ENCODE data around the gene CYSLTR2. TPM values are rescaled to one million over a fixed set of nuclear protein-coding genes. Genes with fewer than 3 reads are reported as not detected.

The CYSLTR2 gene
- total and polyA plus RNA-seq, 9 of the 15 experiments (the other 6 are each of a cell fraction or from before 2014, with no cell fraction given) = not detected

- no peak for TF ChIP-seq CLOCK (CRISPR knock-in tag; IDR thresholded peaks at IDR 0.05; ENCODE audit: borderline replicate concordance)
- TF ChIP-seq ZNF408 (CRISPR knock-in tag; IDR thresholded peaks at IDR 0.05; ENCODE audit: low read depth) = no peak
- no peak for TF ChIP-seq ZNF584 (CRISPR knock-in tag; IDR thresholded peaks at IDR 0.05; ENCODE audit: low read depth)
- TF ChIP-seq ZNF212 (CRISPR knock-in tag; IDR thresholded peaks at IDR 0.05) = no peak
- TF ChIP-seq ZC3H8 (IDR thresholded peaks at IDR 0.05) = no peak
- TF ChIP-seq SMAD2 (IDR thresholded peaks at IDR 0.05; ENCODE audit: low read depth, low read length) = no peak
- no peak for TF ChIP-seq ZNF174 (CRISPR knock-in tag; IDR thresholded peaks at IDR 0.05)
These were observed 74.5 kb downstream of the CYSLTR2 start (continued) for GRCh38 chr13:48728226-48728625.

- Histone ChIP-seq H3K4me2 (ENCODE audit: insufficient read depth, low read length) (no peak overlapping the region), H4K20me1 (replicated peaks; ENCODE audit: control insufficient read depth, insufficient read depth, low read length) (no peaks in the 10 kb centered on the region; the same call in 1 of the 2 replicates), H3K4me3 (no peak overlapping the region), H3K9ac (ENCODE audit: insufficient read depth in 1 of 2, low read depth in 2 of 2, low read length in 2 of 2) (no peak overlapping the region), H3K36me3 (ENCODE audit: control insufficient read depth, insufficient read depth, low read length) (no peaks in the 10 kb centered on the region), H3K9me3 (replicated peaks; ENCODE audit: control insufficient read depth, insufficient read depth, low read depth, low read length) (no peaks in the 10 kb centered on the region), H3K9me1 (ENCODE audit: control insufficient read depth, insufficient read depth, low read length) (no peaks in the 10 kb centered on the region), H3K4me1 (replicated peaks in 1 of 2; ENCODE audit: control insufficient read depth in 2 of 2, insufficient read depth in 2 of 2, low read length in 2 of 2) (peaks cover 2 to 3% of the 10 kb centered on the region in 2 experiments; a peak in 4 of 5 replicates), H2AFZ (ENCODE audit: low read depth, low read length) (no peak overlapping the region), H3K79me2 (ENCODE audit: control insufficient read depth, insufficient read depth, low read length) (no peaks in the 10 kb centered on the region), H3K27ac (ENCODE audit: extremely low read depth, low read depth, low read length) (no peak overlapping the region), H3K27me3 (ENCODE audit: control insufficient read depth in 2 of 2, insufficient read depth in 2 of 2, low read length in 2 of 2) (no peaks in the 10 kb centered on the region; a peak in 1 of 5 replicates)
- ChIA-PET POLR2A (no interaction called here), CTCF (ENCODE audit: low intra/inter-chr PET ratio) (no interaction called here)
- DNase-seq (ENCODE audit: extremely low read depth in 1 of 4, low spot score in 3 of 4) (no peak), ATAC-seq (no peak), FAIRE-seq (no peak)
- no peak for TF ChIP-seq SP2 (IDR thresholded peaks at IDR 0.05; ENCODE audit: extremely low read depth, low read depth, low read length, poor library complexity, severe bottlenecking)
- TF ChIP-seq RAD51 (IDR thresholded peaks at IDR 0.05; ENCODE audit: borderline replicate concordance, low read depth) = no peak
- TF ChIP-seq SIX5 (IDR thresholded peaks at IDR 0.05; ENCODE audit: borderline replicate concordance in 1 of 2, insufficient read depth in 1 of 2, low read depth in 1 of 2, low read length in 2 of 2) = no peak
- no peak for TF ChIP-seq CBX1 (IDR thresholded peaks at IDR 0.05; ENCODE audit: low read depth)
- no peak for TF ChIP-seq TRIM28 (IDR thresholded peaks at IDR 0.05)
- no peak for TF ChIP-seq FOXK1 (CRISPR knock-in tag; IDR thresholded peaks at IDR 0.05; ENCODE audit: borderline replicate concordance)
- no peak for TF ChIP-seq PCBP1 (IDR thresholded peaks at IDR 0.05; ENCODE audit: low read depth, low read length, poor library complexity, severe bottlenecking)
- TF ChIP-seq TEAD1 (CRISPR knock-in tag; IDR thresholded peaks at IDR 0.05) = no peak
- TF ChIP-seq NR2C2 (CRISPR knock-in tag; IDR thresholded peaks at IDR 0.05) = no peak
- TF ChIP-seq NR2C2 (tag; IDR thresholded peaks at IDR 0.05) = no peak
- in situ Hi-C loops (cut with MboI) = no loop called here
- intact Hi-C loops (cut with micrococcal nuclease) = no loop called here
- 13% methylated on average over 4 of the region's 4 CpGs for WGBS (ENCODE audit: insufficient coverage, low coverage, missing lambda C conversion rate)
- no TSS peak for BruUV-seq (replicated peaks)
These were observed 75.1 kb downstream of the CYSLTR2 start for GRCh38 chr13:48728876-48729275.

All from K562 (cell line).